Lower leg skin (tissue), 4 donors: ENCODE data around the gene GPR17. TPM values are rescaled to one million over a fixed set of nuclear protein-coding genes. Genes with fewer than 3 reads are reported as not detected.
A peak's percentile ranks its signal among the peaks of the same experiment; 100 is the strongest.

Experiments used
- DNase-seq, 2 donors: peaks; one replicate each; pipeline ENCODE4 v3.0.0-alpha.2; 2019; ENCODE audit warnings: low spot score in 2 of 2
- H3K4me3 ChIP-seq: fragments of 200-600 bp; sonication (generic); 2 replicates; pipeline ENCODE4 v1.5.1; 2017; ENCODE audit warnings: mild to moderate bottlenecking, low read depth; ENCODE audit not compliant: poor library complexity, severe bottlenecking
- POLR2A ChIP-seq, 2 donors: fragments of 450-650 bp; IDR thresholded peaks; one replicate each; pipeline ENCODE4 v1.6.1; 2016 to 2017; ENCODE audit warnings: antibody characterized with exemption in 2 of 2, mild to moderate bottlenecking in 1 of 2, moderate library complexity in 1 of 2
- WGBS, 2 donors: methylation state at CpG; one replicate each; pipeline ENCODE4 v1.1.5; 2018; 5-methylcytosine and 5-hydroxymethylcytosine counted together
- intact Hi-C: fragments of 100-400 bp; cut with DNase I; formaldehyde crosslinking; loops from one replicate; pipeline ENCODE4 v1.15.0; 2023; ENCODE audit warnings: low total_unique reads
- total RNA-seq, 4 donors: library from RNA; depleted of rRNA; stranded (reverse); fragments of >200 nt; gene quantifications; one replicate each; pipeline ENCODE4 v1.1.0, GENCODE V29; 2016
- TF ChIP-seq, protein P1 (sequence below), 3 donors: fragments of 450-650 bp; IDR thresholded peaks; one replicate each; pipeline ENCODE4 v1.5.1; 2016; ENCODE audit warnings: antibody characterized with exemption in 3 of 3, mild to moderate bottlenecking in 3 of 3, moderate library complexity in 2 of 3

GPR17 gene
- total RNA-seq, 4 donors from 2014 or later: 0.88 TPM; not detected in 3

DNA sequence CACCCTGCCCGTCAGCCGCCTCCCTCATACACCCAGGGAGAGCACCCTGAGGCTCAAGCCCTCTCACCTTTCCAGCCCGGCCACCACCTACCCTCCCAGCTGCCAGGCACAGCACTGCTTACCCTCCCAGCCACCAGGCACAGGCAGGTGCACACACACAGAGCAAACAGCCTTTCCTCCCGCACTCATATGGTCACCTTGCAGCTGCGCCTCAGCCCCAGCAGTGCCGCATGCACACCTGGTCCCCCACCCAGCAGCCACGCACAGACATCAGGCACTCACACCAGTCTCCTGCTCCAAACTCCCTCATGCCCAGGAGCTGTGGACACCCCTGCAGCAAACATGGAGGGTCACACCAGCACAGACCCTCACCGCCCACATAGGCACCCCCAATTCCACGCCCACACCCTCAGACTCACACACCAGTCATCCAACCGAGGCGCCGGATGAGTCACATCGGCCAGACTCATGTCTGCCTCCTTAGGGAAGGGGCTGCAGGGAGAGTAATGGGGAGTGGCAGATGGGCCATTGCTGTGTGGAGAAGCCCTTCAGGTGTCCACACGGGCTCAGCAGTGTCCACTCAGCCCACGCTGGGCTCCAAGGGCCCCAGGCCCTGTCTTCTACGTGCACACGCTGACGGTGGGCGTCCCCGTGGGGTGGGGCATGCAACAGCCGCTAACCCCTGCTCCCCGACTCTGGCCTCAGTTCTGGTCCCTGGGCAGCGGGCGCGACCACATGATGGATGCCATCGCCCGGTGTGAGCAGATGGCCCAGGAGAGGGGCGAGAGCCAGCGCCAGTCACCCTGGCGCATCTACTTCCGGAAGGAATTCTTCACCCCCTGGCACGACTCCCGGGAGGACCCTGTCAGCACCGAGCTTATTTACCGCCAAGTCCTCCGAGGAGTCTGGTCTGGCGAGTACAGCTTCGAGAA is 22.3 kb upstream of the GPR17 start:
- intact Hi-C loops: no loop called here
- H3K4me3 ChIP-seq: no peak overlapping the region
- WGBS, 2 donors: 88 to 91% methylated on average over 24 to 32 of the region's 38 CpGs
- DNase-seq: peak in 1 of 2 donors; percentile 73
- no peak for TF ChIP-seq POLR2A (IDR thresholded peaks at IDR 0.05)
- TF ChIP-seq, protein P1, sequence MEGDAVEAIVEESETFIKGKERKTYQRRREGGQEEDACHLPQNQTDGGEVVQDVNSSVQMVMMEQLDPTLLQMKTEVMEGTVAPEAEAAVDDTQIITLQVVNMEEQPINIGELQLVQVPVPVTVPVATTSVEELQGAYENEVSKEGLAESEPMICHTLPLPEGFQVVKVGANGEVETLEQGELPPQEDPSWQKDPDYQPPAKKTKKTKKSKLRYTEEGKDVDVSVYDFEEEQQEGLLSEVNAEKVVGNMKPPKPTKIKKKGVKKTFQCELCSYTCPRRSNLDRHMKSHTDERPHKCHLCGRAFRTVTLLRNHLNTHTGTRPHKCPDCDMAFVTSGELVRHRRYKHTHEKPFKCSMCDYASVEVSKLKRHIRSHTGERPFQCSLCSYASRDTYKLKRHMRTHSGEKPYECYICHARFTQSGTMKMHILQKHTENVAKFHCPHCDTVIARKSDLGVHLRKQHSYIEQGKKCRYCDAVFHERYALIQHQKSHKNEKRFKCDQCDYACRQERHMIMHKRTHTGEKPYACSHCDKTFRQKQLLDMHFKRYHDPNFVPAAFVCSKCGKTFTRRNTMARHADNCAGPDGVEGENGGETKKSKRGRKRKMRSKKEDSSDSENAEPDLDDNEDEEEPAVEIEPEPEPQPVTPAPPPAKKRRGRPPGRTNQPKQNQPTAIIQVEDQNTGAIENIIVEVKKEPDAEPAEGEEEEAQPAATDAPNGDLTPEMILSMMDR (IDR thresholded peaks at IDR 0.05): no peak

DNA sequence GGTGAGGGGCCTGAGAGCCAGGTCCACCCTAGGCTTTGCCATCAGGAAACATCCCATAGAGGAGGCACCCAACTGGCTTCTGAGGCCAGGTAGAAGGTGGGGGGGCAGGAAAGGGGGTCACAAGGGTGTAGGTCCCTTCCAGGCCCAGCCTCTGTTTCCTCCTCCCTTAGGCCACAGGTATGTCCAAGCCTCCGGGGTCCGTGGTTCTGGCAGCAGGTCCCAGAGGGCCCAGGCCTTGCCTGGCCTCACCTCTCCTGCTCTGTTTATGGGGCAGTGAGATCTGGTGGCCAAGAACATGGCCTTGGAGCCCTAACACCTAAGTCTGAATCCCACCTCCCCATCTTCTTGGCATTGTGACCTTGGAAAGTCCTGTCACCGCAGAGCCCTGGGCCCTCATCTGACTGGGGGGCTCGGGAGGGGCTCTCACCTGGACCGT is 21.6 kb upstream of the GPR17 start:
- WGBS, 2 donors: 98 to 99% methylated on average over 5 of the region's 5 CpGs
- intact Hi-C loops: no loop called here
- TF ChIP-seq POLR2A (IDR thresholded peaks at IDR 0.05): no peak
- TF ChIP-seq, protein P1 (IDR thresholded peaks at IDR 0.05): no peak
- no peak overlapping the region for H3K4me3 ChIP-seq
- DNase-seq: no peak

DNA sequence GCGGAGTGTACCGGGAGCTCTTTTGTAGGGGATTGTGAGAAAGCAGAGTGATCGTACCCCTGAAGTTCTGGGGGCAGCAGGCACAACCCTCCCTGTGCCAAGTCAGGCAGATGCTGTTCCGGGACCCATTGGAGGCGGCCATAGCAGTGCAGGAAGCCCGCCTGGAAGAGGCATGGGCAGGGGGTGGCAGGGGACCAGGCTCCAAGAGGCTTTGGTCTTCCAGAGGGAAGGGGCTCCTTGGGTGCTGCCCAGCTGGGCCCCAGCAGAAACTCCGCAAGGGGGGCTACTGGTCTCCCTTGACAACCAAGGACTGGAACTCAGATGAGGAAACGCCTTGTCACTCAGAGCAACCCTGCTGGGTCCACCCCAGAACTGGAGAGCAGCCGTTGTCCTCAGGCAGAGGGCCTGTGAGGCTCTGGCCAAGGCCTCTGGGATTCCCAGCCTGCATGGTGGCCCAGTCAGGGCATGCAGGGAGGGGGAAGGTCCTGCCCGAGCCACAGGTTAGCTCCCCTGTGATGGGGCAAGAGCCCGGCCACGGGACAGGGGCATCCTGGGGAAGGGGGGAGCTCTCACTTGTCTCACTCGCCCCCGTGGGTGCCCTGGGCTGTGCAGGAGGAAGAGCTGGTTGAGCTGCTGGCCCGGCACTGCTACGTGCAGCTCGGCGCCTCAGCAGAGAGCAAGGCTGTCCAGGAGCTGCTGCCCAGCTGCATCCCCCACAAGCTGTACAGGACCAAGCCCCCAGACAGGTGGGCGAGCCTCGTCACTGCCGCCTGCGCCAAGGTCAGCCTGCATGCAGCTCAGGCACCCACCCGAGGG is 21.0 kb upstream of the GPR17 start:
- 85 to 87% methylated on average over 21 to 23 of the region's 23 CpGs for WGBS, 2 donors
- TF ChIP-seq, protein P1 (IDR thresholded peaks at IDR 0.05): no peak
- intact Hi-C loops: no loop called here
- H3K4me3 ChIP-seq: no peak overlapping the region
- DNase-seq: peak in 1 of 2 donors; percentile 84

DNA sequence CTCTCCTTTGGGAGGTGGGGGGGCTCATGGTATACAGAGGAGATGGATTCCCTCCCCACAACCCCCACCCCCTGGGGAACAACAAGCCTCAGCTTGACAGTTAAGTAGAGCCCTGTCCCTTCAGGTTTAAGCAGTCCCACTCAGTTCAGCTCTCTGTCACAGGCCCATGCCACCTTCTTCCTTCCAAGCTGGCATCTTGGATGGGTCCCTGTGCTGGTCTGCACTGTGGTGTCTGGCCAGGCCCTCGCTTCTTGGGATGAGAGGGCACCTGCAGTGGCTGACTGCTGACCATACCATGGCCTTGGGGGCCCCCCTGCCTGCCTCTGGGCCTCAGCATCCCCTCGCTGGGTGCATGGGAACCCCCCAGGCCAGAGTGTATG is 20.4 kb upstream of the GPR17 start:
- intact Hi-C loops: no loop called here
- 78 to 94% methylated on average over 1 to 2 of the region's 2 CpGs for WGBS, 2 donors
- TF ChIP-seq, protein P1 (IDR thresholded peaks at IDR 0.05): no peak
- peak in 1 of 2 donors; percentile 67 for DNase-seq
- no peak overlapping the region for H3K4me3 ChIP-seq

DNA sequence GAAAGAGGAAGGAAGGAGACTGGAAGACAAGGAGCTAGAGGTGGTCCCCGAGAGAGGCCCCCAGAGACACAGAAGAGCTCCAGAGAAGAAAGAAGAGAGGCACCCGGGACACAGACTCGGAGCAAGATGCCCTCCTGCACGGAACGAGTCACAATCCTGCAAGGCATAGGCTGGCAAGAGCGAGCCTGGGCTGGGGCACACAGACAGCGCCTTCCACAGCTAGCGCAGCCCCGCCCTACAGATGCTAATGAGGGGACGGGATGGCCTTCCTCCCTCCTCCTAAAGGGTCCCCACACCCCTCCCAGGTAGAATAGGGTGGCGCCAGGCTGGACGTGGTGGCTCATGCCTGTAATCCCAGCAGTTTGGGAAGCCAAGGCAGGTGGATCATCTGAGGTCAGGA is 19.8 kb upstream of the GPR17 start:
- intact Hi-C loops: no loop called here
- no peak overlapping the region for H3K4me3 ChIP-seq
- 41 to 45% methylated on average over 12 of the region's 12 CpGs for WGBS, 2 donors
- TF ChIP-seq, protein P1 (IDR thresholded peaks at IDR 0.05): no peak
- TF ChIP-seq POLR2A (IDR thresholded peaks at IDR 0.05): no peak
- DNase-seq: no peak
